GM20431 (cell line): Measurements from ENCODE around the gene IDH3B.
"Not testable (repeated sequence)": the region's sequence is repeated elsewhere in the genome, so short reads cannot be mapped to it uniquely, and the experiment has no call there.

ENCODE experiments used
- in situ Hi-C: fragments of 300-500 bp; cut with MseI, MboI; formaldehyde crosslinking; loops from one replicate; pipeline ENCODE4 v1.15.0; 2020; ENCODE audit warnings: low sequenced_read_pairs; ENCODE audit not compliant: unreplicated experiment

Gene IDH3B

DNA sequence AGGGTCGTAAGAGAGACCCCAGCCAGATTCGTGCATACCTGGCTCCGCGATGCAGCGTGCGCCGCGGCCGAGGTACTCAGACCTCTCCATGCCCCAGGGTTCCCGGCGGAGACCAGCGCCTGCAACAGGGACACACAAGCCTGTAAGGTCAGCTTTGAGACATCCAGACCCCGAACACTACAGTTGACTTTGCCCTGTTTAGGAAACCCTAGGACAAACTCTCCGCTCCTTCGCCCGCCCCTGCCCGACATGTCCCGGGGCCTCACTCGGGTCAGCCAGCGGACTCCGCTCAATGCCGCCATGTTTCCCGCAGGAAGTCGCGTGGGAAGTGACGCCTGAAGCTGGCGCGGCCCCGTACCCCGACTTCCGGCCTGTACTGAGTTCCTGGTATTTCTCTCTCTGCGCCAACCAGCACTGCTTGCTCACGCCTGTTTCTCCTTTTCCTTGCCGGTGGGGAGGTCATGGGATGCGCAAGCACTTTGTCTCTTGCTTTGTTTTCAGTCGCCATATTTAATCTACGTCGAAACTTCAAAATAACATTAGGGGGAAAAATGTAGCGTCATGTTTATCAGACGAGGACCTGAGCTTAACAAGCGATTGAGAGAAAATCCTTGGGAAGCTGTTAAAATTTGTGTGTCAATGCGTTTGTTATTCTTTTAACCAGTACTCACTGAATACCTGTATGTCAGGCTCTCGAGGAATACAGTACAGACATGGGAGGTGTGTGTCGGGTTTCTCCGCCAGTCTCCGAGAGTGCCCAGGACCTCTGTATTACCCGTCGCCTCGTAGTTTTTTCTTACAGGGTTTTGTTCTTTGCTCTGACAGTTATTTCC is at the start of gene IDH3B:
Gene IDH3B, minus strand, starts transcription at position 330 of the 833 bp plus-strand sequence. Its CDS starts 28 bp downstream, at position 302.
- in situ Hi-C loops, result no loop called here

DNA sequence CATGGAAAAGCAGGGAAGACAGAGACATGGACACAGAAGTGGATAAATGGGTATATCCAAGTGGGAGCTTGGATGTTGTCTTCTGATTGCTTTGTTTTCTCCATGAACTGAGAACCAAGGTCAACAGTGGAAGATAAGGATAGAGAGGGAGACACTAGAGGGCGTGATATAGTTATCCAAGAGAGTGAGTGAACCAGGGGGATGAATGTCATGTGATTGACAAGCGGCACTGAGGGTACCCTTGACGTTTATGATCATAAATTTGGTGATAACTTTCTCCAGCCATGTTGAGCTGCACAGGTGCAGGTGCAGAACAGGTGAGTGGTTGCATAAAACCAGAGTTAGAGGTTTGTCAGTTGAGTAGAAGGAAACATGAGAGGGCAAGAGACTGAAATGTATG is 49.3 kb upstream of the IDH3B start:
- in situ Hi-C loops, result no loop called here

DNA sequence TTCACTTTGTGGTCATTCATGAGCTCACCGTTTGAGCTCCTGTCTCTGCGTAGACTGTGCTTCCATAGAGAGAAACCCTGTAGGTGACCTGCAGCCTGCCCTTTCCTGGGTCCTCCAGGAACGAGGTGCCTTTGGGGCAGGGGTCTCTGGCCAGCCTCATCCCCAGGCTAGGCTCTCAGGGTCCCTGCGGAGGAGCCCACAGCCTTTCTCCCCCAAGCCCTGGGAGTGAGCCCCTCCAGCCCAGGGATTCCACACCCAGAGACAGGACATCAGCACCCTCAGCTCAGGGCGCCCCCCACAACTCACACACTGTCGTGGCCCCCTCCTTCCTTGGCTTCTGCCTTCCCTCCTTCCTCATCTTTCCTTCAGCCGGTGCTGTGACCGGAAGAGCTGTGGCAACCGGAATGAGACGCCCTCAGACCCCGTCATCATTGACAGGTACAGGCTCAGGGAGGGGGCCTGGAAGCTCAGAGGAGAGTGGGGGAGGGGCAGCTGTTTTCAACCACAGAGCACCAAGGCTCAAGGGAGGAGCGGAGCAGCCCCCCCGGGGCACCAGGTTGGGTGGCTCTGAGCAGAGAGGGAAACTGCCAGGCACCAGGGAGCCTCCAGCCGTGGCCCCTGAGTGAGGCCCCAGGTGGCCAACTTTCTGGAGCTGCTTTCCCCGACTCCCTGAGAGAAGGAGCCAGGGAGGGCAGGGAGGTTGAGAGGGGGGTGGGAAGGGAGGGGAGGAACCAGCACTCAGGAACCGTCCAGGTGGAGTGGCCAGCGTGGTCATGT is 45.4 kb upstream of the IDH3B start:
- in situ Hi-C loops, result no loop called here

DNA sequence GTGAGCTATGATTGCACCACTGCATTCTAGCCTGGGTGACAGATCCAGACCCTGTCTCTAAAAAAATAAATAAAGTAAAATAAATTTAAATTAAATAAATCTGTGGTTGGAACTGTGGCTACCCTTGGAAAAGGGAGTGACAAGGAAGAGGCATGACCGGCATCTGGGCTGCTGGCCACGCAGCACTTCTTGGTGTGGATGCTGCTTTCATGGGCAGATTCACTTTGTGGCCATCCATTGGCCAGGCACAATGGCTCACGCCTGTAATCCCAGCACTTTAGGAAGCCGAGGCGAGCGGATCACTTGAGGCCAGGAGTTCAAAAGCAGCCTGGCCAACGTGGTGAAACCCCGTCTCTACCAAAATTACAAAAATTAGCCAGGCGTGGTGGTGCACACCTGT is 44.6 kb upstream of the IDH3B start:
- in situ Hi-C loops, result no loop called here

DNA sequence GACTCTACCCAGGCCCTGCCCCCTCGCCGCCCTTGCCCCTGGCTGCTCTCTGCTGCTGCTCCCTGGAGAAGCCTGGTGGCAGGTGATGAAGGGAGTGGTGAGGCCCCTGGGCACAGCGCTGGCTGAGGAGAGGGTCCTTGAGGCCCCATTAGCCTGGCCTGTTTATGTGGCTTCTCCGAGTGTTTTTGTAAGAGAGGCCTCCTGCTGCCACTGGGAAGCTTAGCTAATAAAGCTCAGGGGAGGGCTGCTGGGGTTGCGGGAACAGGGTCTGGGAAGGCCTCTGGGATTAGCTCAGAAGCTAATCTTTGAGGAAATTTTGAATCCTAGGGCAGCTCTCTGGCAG is 44.0 kb upstream of the IDH3B start:
- in situ Hi-C loops, result no loop called here

DNA sequence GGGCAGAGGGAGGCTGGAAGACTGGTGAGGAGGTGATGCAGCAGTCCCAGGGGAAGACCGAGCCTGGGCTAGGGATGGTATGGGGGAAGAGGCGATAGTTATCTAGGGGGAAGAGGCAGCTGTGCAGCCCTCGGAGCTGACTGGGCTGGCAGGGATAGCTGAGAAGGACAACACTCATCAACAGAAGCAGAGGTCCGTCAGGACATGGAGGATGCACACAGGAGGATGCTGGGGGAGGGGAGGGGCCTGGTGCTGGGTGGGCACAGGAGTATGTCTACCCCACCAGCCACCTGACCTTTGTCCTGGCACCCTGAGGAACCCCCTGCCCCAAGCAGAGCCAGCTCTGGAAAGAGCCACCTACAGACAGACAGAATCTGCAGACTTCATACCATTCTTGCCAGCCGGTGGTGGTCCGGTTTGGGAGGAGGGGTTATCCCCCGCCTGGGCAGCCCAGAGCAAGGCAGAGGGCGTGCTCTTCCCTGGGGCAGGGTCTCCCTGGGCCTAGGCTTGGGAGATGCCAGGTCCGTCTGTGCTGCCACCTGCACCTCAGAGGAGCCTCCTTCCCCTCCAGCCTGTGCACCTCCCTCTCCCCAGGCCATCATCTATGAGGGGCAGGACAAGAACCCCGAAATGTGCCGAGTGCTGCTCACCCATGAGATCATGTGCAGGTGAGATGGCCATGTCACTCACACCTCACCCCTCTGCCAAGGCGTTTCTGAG is 43.5 kb upstream of the IDH3B start:
- in situ Hi-C loops, result no loop called here

DNA sequence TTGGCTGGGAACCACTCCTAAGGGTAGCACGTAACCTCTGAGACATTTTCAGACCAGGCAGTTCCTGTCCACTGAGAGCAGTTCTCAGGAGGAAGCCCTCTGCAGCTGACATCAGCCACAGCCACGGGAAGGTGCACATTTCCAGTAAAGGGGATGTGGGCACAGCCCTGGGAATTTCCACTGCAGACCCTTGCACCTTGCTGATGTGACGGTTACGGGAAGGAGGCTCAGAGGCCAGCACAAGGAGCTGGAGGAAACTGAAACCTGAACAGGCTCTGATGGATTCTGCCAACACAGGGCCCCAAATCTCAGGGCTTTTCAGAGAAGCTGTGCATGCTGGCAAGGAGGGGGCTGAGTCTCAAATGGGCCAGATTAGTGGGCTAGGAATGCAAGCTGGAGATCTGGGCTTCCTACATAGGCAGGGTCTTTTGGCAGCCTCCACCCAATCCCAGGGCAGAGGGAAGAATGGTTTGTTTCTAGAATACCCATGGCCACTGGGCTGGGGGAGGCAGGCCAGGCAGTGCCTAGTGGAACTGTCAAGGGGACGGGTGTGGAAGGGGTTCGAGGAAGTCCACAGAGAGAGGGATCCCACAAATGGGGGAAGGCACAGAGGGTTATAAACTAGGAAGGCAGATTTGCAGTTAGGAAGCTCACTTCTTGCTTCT is 42.8 kb upstream of the IDH3B start:
- in situ Hi-C loops, result no loop called here

DNA sequence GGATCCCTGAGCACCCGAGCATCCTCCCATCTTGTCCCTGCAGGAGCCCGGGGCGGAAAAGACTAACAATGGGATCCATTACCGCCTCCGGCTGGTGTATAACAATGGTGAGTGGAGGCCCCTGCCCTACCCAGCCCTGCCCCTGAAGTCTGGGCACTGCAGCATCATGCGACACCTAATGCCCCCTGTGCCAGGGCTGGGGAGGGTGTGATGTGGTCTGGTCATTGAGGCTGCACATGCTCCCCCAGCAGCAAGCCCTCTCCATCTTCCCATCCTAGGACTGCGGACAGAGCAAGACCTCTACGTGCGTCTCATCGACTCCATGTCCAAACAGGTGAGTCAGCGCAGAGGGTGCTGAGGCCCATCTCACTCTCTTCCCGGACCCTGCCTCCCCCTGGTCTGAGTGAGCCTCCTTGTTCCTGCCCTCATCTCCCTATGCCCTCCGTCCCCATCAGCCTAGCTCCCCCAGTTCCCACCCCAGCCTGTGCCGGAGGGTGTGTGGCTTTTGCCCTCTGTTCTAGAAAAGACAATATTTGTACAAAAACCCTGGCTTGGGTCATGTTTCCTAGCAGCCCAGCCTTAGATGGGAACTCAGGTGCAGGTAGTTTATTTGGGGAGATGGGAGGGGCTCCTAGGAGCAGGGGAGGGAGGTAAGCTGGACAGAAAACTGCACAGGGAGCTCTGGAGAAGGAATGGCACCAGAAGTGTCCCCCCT is 42.1 kb upstream of the IDH3B start:
- in situ Hi-C loops, result no loop called here

DNA sequence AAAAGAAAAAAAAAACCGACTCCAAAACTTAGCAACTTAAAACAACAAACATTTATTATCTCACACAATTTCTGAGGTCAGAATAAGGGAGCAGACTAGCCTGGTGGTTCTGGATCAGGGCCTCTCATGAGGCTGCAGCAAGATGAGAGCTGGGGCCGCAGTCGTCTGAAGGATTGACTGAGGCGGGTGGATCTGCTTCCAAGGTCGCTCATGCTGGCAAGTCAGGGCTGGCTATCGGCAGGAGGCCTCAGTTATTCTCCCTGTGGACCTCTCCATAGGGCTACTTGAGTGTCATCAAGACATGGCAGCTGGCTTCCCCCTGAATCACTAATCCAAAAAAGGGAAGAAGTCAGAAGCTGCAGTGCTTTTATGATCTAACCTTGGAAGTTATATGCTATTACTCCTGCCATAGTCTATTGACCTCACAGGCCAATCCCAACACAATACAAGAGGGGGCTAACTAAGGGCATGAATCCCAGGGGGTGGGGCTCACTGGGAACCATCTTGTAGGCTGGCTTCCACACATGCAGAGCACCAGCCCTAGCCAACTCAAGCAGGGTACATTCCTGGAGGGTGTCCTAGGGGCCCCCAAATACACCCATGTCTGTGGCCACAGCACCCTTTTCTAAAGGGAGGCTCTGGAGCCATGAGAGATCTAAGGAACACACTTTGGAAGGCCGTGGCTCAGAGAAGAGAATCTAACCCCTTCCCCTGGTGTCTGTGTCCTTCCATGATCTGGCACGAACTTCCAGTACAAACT is 39.9 kb upstream of the IDH3B start:
- in situ Hi-C loops, result no loop called here

DNA sequence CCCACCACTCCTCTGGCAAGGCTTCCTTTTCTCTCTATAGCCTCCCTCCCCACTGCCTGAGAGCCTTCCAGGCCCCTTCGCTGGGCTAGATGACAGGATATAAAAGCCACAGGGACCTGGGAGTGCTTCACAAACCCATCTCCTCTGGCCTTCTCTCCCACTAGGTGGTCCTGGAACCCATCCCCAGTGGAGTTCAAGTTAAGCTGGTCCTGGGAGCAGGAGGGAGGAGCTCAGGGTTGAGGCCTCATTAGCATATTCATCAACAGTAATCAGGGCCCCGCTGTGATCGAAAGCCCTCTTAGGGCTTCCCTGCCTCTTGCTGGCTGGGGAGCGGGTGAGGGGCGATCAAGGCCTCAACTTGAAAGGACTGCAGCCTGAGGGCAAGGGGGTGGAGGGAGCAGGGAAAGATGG is 37.7 kb upstream of the IDH3B start:
- in situ Hi-C loops, result no loop called here

DNA sequence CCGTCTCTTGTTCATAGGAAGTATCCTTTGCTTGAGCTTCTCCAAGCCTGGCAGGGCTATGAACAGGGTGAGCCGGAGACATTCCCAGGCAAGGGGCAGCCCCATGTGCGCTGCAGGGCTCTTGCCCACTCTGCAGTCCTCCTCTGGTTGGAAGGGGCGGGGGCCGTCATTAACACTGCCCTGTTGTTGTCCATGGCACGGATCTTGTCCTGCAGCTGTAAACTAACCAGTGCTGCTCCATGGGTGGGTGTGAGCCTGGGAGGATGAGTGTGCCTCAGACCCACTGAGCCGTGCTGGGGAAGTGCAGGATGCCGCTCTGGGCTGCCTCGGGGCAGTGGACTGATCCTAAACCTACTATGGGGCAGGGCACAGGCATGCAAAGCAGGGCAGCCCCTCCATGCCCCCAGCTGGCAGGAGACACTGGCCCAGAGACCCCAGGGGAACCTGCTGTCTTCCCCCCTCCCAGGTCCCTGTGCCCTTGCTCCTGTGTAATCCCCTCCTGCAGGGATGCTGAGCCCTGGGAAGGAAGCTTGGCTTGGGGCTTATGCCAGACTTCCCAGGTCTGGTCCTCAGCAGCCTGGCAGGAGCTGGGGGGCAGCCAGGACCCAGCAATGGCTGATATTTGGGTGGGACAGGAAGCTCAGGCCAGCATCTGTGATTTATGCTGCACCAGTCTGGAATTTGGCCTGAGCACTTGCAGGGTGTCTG is 37.1 kb upstream of the IDH3B start:
- in situ Hi-C loops, result no loop called here

DNA sequence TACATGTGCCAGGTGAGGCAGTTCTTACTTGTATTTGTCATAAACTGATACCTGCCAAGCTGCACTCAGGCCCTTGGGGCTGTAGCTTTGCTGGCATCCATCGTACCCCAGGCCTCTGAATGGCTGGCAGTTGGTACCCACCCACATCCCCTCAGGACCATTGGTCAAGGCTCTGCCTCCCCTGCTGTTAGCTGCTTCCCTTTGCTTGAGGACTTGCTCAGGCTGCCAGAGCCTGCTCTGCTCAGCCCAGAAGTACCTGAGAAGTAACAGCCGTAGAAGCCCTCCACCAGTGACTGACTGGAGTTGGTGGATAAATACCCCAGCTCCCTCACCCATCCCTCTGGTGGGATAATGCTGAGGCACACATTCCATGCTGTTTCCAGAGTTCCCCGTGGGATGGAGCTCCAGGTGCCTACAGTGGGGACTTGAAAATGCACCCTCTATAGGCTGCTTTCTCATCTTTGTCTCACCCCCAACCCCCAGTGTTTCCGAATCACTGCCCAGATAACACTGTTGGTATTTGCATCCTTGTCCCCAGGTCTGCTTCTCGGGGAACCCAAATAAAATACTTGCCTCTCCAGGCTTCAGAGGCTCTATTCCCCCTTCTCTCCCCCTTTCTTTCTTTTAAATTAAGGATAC is 35.9 kb upstream of the IDH3B start:
- in situ Hi-C loops, result no loop called here

DNA sequence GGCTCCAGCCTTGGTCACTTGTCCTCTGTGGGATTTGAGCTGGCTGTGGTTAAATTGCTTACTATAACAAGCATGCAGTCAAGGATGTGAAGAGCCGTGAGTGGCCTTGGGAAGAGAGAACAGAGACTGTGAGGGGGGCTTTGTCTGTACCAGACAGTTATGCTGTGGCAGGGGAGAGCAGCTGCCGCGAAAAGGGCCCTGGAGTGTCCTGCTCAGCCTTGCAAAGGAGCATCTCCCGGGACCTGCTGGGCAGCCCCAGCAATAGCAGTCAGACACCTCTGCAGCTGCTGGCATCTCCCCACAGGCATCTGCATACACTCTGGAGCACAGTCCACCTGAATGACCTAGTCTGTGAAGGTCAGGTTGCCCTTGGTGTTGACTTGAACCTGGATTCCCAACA is 34.9 kb upstream of the IDH3B start:
- in situ Hi-C loops, result no loop called here

DNA sequence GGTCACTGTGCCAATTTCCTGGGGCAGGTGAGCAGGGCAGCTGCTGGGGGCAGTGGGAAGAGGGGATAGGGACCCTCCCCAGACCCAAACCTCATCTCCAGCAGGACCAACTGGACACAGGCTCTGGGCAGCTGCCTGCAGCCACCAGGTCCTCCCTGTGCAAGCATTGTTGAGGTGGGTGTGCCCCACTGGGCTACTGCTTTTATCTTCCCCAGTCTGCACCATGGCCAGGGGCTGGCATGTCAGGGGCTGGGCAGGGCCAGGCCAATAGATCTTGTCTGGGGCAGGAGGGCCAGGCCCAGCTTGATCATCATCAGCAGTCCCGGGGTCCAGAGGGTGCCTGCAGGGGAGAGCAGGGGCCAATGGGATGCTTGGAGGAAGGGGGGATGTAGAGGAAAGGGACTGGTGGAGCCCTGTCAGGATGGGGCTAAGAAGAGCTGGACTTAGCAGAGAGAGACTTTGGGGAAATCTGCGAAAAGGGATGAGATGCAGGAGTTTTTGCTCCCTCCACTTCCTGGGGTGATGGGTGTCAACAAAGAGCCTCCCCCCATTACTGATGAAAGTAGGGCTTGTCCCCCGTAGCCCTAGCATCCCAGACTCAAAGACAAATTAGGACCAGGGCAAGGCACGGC is 34.3 kb upstream of the IDH3B start:
- in situ Hi-C loops, result no loop called here

DNA sequence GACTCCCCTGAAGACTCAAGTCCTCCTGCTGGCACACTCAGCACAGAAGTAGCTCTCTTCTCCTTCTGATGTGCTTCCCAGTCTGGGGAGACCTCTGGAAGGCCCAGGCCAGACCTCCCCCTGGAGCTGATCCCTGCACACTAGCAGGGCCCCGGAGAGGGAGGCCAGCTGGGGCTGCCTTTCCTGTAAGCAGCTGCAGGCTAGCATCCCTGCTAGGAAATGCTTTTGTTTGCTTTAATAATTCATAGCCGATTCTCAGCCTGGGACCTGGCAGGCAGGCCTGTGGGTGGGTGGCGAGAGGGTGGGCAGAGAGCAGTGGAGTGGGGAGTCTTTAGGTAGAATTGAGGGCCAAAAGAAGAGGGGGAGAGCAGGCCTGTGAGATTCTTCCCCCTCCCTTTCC is 33.8 kb upstream of the IDH3B start:
- in situ Hi-C loops, result no loop called here

DNA sequence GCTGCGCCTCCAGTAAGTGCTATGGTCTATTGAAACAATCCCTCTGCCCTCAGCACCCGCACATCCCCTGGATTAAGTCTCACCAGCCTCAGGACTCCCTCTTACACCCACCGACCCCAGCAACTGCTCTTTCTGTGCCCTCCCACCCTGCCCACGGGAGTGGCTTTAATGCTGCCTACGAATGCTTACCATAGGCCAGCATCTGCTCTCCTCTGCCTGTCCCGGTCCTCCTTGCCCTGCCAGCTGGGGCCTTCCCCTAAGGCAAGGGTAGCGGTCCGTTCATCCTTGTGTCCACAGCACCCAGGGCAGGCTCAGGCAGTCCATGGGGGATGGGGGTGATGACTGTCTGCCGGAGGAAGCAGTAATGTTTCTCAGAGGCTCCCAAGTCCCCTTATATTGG is 32.6 kb upstream of the IDH3B start:
- in situ Hi-C loops, result no loop called here

DNA sequence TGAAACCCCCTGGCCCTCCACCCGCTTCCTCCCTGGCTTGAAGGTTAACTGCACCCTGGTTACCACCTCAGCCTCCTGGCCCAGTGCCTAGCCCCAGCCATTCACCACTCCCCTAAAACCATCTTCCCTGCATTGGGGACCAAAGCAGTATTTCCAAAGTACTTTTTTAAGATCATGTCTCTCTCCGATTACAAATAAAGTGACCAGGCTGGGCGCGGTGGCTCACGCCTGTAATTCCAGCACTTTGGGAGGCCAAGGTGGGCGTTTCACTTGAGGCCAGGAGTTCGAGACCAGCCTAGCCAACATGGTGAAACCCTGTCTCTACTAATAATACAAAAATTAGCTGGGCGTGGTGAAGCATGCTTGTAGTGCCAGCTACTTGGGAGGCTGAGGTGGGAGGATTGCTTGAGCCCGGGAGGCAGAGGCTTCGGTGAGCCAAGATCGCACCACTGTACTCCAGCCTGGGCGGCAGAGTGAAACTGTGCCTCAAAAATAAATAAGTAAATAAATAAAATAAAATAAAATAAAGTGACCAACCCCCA is 32.0 kb upstream of the IDH3B start:
- in situ Hi-C loops, result not testable (repeated sequence)
